ENCODE measurements around the gene CCR8.

The CCR8 gene

DNA sequence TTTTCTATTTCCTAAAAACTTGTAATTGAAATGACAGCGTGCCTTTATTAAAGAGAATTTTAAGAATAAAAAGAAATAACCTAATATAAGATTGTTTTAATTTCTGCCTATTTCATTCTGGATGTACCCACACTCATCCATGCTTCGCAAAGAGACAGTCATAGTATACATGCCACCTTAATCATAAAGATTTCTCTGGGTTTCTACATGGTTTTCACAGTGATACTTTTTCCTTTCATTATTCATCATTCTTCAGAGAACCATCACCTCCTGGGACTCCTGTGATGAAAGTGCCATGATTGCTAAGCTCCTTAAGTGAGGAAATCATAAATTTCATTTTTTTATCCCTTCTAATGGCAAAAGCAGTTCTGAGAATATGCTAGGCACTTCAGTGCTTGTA lies 4.3 kb upstream of the CCR8 start:
- Histone ChIP-seq H3K18ac (ENCODE audit: low read depth in 1 of 2, low read length in 2 of 2) (no peak overlapping the region), H2BK15ac (ENCODE audit: low read depth, poor library complexity, severe bottlenecking) (no peak overlapping the region), H3K9me3 (ENCODE audit: control insufficient read depth, low read length) (no peaks in the 10 kb centered on the region), H4K91ac (ENCODE audit: low read length) (no peak overlapping the region), H2BK120ac (ENCODE audit: low read depth, low read length) (no peak overlapping the region), H3K79me1 (replicated peaks; ENCODE audit: low read length, poor library complexity, severe bottlenecking) (no peaks in the 10 kb centered on the region), H3K27ac (ENCODE audit: low read length, poor library complexity, severe bottlenecking) (no peak overlapping the region), H3K4me2 (ENCODE audit: low read length, poor library complexity, severe bottlenecking) (no peak overlapping the region), H4K8ac (ENCODE audit: low read length) (no peak overlapping the region), H3K4ac (ENCODE audit: low read depth in 1 of 2, low read length in 2 of 2) (no peak overlapping the region), H3K36me3 (ENCODE audit: control insufficient read depth in 1 of 2, insufficient read depth in 2 of 2, low read depth in 1 of 2, low read length in 2 of 2) (no peaks in the 10 kb centered on the region), H3K27me3 (ENCODE audit: control insufficient read depth in 1 of 2, insufficient read depth in 1 of 2, low read length in 2 of 2) (peaks cover 9 to 10% of the 10 kb centered on the region in 2 experiments), H2AK5ac (ENCODE audit: low read length, severe bottlenecking) (no peak overlapping the region), H3K23ac (ENCODE audit: low read length in 2 of 2) (no peak overlapping the region), H3K9ac (ENCODE audit: low read length) (no peak overlapping the region), H2BK12ac (ENCODE audit: low read length in 2 of 2) (no peak overlapping the region), H3K4me3 (ENCODE audit: insufficient read depth in 1 of 2, low read depth in 1 of 2, low read length in 2 of 2) (no peak overlapping the region), H3K14ac (ENCODE audit: low read length in 2 of 2) (no peak overlapping the region), H2AFZ (ENCODE audit: low read depth, low read length) (no peak overlapping the region), H2BK5ac (ENCODE audit: low read depth, low read length, poor library complexity, severe bottlenecking) (no peak overlapping the region), H3K4me1 (ENCODE audit: control insufficient read depth, insufficient read depth, low read depth, low read length) (no peaks in the 10 kb centered on the region)
- WGBS, result 67% methylated on average over 1 of the region's 2 CpGs
- DNase-seq, result no peak

DNA sequence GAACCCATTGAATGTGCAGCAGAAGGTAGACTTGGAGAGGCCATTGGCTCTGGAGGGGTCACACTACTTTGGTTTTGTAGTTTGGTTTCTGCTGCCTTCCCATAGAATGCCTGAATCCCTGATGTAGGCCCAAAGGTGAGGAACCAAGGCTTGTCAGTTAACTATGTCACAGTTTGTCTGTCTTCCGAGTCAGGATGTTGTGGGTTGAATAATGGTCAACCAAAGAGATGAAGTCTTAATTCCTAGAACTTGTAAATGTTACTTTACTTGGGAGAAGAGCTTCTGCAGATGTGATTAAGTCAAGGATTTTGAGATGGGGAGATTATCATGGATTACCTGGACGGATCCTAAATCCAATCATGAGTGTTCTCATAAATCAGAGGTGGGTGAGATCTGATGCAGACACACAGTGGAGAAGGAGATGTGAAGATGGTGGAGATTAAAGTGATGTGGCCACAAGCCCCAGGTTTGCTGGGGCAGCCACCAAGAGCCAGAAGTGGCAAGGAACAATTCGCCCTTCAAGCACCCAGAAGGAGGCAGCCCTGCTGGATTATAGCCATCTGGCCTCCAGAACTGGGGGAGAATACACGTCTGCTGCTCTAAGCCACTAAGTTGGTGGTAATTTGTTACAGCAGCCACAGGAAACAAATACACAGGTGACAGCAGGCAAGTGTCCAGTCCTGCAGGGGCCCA lies 2.3 kb upstream of the CCR8 start:
- Histone ChIP-seq H3K79me1 (replicated peaks; ENCODE audit: low read length, poor library complexity, severe bottlenecking) (no peaks in the 10 kb centered on the region), H2BK15ac (ENCODE audit: low read depth, poor library complexity, severe bottlenecking) (no peak overlapping the region), H3K27me3 (ENCODE audit: control insufficient read depth in 1 of 2, insufficient read depth in 1 of 2, low read length in 2 of 2) (peaks cover 9 to 10% of the 10 kb centered on the region in 2 experiments), H3K9me3 (ENCODE audit: control insufficient read depth, low read length) (no peaks in the 10 kb centered on the region), H3K4me1 (ENCODE audit: control insufficient read depth, insufficient read depth, low read depth, low read length) (no peaks in the 10 kb centered on the region), H2AFZ (ENCODE audit: low read depth, low read length) (no peak overlapping the region), H3K18ac (ENCODE audit: low read depth in 1 of 2, low read length in 2 of 2) (no peak overlapping the region), H4K8ac (ENCODE audit: low read length) (no peak overlapping the region), H3K4me3 (ENCODE audit: insufficient read depth in 1 of 2, low read depth in 1 of 2, low read length in 2 of 2) (no peak overlapping the region), H3K36me3 (ENCODE audit: control insufficient read depth in 1 of 2, insufficient read depth in 2 of 2, low read depth in 1 of 2, low read length in 2 of 2) (no peaks in the 10 kb centered on the region), H2BK12ac (ENCODE audit: low read length in 2 of 2) (no peak overlapping the region), H4K91ac (ENCODE audit: low read length) (no peak overlapping the region), H3K27ac (ENCODE audit: low read length, poor library complexity, severe bottlenecking) (no peak overlapping the region), H3K4me2 (ENCODE audit: low read length, poor library complexity, severe bottlenecking) (no peak overlapping the region), H3K4ac (ENCODE audit: low read depth in 1 of 2, low read length in 2 of 2) (no peak overlapping the region), H2BK5ac (ENCODE audit: low read depth, low read length, poor library complexity, severe bottlenecking) (no peak overlapping the region), H2BK120ac (ENCODE audit: low read depth, low read length) (no peak overlapping the region), H3K9ac (ENCODE audit: low read length) (no peak overlapping the region), H2AK5ac (ENCODE audit: low read length, severe bottlenecking) (no peak overlapping the region), H3K23ac (ENCODE audit: low read length in 2 of 2) (no peak overlapping the region), H3K14ac (ENCODE audit: low read length in 2 of 2) (no peak overlapping the region)
- 69% methylated on average over 4 of the region's 4 CpGs for WGBS
- no peak for DNase-seq

DNA sequence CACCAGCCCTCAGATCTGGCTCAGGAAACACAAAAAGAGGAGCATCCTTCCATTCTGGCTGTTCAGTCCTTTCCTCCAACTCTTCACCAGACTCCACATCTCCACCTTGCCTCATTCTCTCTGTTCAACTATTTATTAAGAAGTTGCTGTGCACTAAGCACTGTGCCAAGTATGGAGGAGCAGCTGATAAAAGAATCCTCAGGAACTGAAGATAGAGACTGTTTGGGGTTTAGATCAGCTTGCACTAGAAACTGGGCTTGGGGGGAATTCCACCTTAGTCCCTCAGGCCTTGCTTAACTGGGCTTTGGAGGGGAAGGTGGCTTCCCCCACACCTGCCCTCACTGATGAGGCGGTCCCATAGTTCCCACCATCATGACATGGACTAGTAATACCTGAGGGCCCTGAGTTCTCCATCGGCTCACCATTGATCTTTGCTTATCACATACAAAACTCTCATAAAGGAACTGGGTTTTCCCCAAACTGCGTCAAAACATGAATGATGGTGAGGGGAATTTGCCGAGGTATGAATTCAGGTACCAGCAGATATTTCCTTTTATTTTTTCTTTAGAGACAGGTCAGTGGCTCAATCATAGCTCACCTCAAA lies 1.7 kb upstream of the CCR8 start:
- H4K8ac ChIP-seq (ENCODE audit: low read length), result no peak overlapping the region
- H3K9me3 ChIP-seq (ENCODE audit: control insufficient read depth, low read length), result no peaks in the 10 kb centered on the region
- H3K18ac ChIP-seq (ENCODE audit: low read depth in 1 of 2, low read length in 2 of 2), result no peak overlapping the region
- H3K14ac ChIP-seq (ENCODE audit: low read length in 2 of 2), result peak overlapping the region in 1 of 2 experiments; percentile 7
- 94% methylated on average over 4 of the region's 4 CpGs for WGBS
- no peak overlapping the region for H4K91ac ChIP-seq (ENCODE audit: low read length)
- H3K4me2 ChIP-seq (ENCODE audit: low read length, poor library complexity, severe bottlenecking), result no peak overlapping the region
- no peak overlapping the region for H2BK15ac ChIP-seq (ENCODE audit: low read depth, poor library complexity, severe bottlenecking)
- no peak overlapping the region for H3K9ac ChIP-seq (ENCODE audit: low read length)
- H3K36me3 ChIP-seq (ENCODE audit: control insufficient read depth in 1 of 2, insufficient read depth in 2 of 2, low read depth in 1 of 2, low read length in 2 of 2), result no peaks in the 10 kb centered on the region
- H3K4me3 ChIP-seq (ENCODE audit: insufficient read depth in 1 of 2, low read depth in 1 of 2, low read length in 2 of 2), result no peak overlapping the region
- H3K79me1 ChIP-seq (replicated peaks; ENCODE audit: low read length, poor library complexity, severe bottlenecking), result no peaks in the 10 kb centered on the region
- no peak overlapping the region for H3K23ac ChIP-seq (ENCODE audit: low read length in 2 of 2)
- no peaks in the 10 kb centered on the region for H3K4me1 ChIP-seq (ENCODE audit: control insufficient read depth, insufficient read depth, low read depth, low read length)
- H2AFZ ChIP-seq (ENCODE audit: low read depth, low read length), result no peak overlapping the region
- H2BK12ac ChIP-seq (ENCODE audit: low read length in 2 of 2), result no peak overlapping the region
- H3K27me3 ChIP-seq (ENCODE audit: control insufficient read depth in 1 of 2, insufficient read depth in 1 of 2, low read length in 2 of 2), result peaks cover 9 to 10% of the 10 kb centered on the region in 2 experiments
- no peak overlapping the region for H3K4ac ChIP-seq (ENCODE audit: low read depth in 1 of 2, low read length in 2 of 2)
- H2BK120ac ChIP-seq (ENCODE audit: low read depth, low read length), result no peak overlapping the region
- DNase-seq, result no peak
- H2AK5ac ChIP-seq (ENCODE audit: low read length, severe bottlenecking), result no peak overlapping the region
- H2BK5ac ChIP-seq (ENCODE audit: low read depth, low read length, poor library complexity, severe bottlenecking), result no peak overlapping the region
- no peak overlapping the region for H3K27ac ChIP-seq (ENCODE audit: low read length, poor library complexity, severe bottlenecking)

DNA sequence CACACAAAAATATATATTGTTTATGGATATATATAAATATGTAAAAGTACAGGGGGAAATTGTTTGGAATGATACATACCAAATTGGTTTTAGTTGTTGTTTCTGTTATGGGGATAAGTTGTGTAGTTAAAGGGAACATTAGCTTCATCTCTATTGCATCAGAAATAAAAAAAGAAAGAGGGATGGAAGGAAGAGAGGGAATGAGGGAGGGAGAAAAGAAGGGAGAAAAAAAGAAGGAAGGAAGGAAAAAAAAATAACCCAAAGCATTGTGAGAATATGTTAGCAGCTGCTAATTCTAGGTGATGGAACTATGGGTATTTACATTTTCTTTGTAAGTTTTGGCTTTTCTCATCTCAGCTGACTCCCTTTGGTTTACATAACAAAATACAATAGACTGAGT lies 1.3 kb downstream of the CCR8 start:
- Histone ChIP-seq H3K4me1 (ENCODE audit: control insufficient read depth, insufficient read depth, low read depth, low read length) (no peaks in the 10 kb centered on the region), H3K27me3 (ENCODE audit: control insufficient read depth in 1 of 2, insufficient read depth in 1 of 2, low read length in 2 of 2) (peaks cover 7 to 9% of the 10 kb centered on the region in 2 experiments), H3K79me1 (replicated peaks; ENCODE audit: low read length, poor library complexity, severe bottlenecking) (no peaks in the 10 kb centered on the region), H3K14ac (ENCODE audit: low read length in 2 of 2) (no peak overlapping the region), H4K8ac (ENCODE audit: low read length) (no peak overlapping the region), H2BK5ac (ENCODE audit: low read depth, low read length, poor library complexity, severe bottlenecking) (no peak overlapping the region), H3K18ac (ENCODE audit: low read depth in 1 of 2, low read length in 2 of 2) (no peak overlapping the region), H3K4ac (ENCODE audit: low read depth in 1 of 2, low read length in 2 of 2) (no peak overlapping the region), H3K36me3 (ENCODE audit: control insufficient read depth in 1 of 2, insufficient read depth in 2 of 2, low read depth in 1 of 2, low read length in 2 of 2) (no peaks in the 10 kb centered on the region), H2BK12ac (ENCODE audit: low read length in 2 of 2) (no peak overlapping the region), H3K23ac (ENCODE audit: low read length in 2 of 2) (no peak overlapping the region), H4K91ac (ENCODE audit: low read length) (no peak overlapping the region), H2AFZ (ENCODE audit: low read depth, low read length) (no peak overlapping the region), H2BK120ac (ENCODE audit: low read depth, low read length) (no peak overlapping the region), H2AK5ac (ENCODE audit: low read length, severe bottlenecking) (no peak overlapping the region), H3K9me3 (ENCODE audit: control insufficient read depth, low read length) (no peaks in the 10 kb centered on the region), H3K4me2 (ENCODE audit: low read length, poor library complexity, severe bottlenecking) (no peak overlapping the region), H3K27ac (ENCODE audit: low read length, poor library complexity, severe bottlenecking) (no peak overlapping the region), H2BK15ac (ENCODE audit: low read depth, poor library complexity, severe bottlenecking) (no peak overlapping the region), H3K4me3 (ENCODE audit: insufficient read depth in 1 of 2, low read depth in 1 of 2, low read length in 2 of 2) (no peak overlapping the region), H3K9ac (ENCODE audit: low read length) (no peak overlapping the region)
- DNase-seq, result no peak
